Naive thymus-derived CD4-positive, alpha-beta T cell (primary cell): ENCODE data around the gene ABL2. TPM values are rescaled to one million over a fixed set of nuclear protein-coding genes. Genes with fewer than 3 reads are reported as not detected.

Experiments used
- ATAC-seq: fragments of 150-1000 bp; cut with Tn5 transposase; 2 replicates; pipeline ENCODE4 v1.10.0; 2021; ENCODE audit warnings: mild to moderate bottlenecking, moderate library complexity
- CTCF ChIA-PET: fragments of 350-600 bp; sonication (Branson Sonifier 250); formaldehyde crosslinking; loops from one replicate; lab custom pipeline; 2021; ENCODE audit warnings: antibody characterized with exemption; lab: Charles Lee
- POLR2A ChIA-PET: fragments of 350-600 bp; sonication (Branson Sonifier 250); formaldehyde crosslinking; loops from one replicate; lab custom pipeline; 2021; ENCODE audit warnings: antibody characterized with exemption, inconsistent platforms; lab: Charles Lee
- DNase-seq, 9 donors: peaks; one replicate each; pipeline versions ENCODE4 v3.0.0 to v3.0.0-alpha.2; 2020 to 2022; ENCODE audit warnings: mixed read lengths in 1 of 9
- H3K27ac ChIP-seq: one replicate; pipeline ENCODE4 v1.7.0; 2013; ENCODE audit warnings: mild to moderate bottlenecking, low read depth, low read length, moderate library complexity
- H3K27me3 ChIP-seq, 2 donors: one replicate each; pipeline ENCODE4 v1.7.0; 2013; ENCODE audit warnings: low read length in 2 of 2, mild to moderate bottlenecking in 2 of 2, moderate library complexity in 2 of 2; ENCODE audit not compliant: control insufficient read depth in 2 of 2, insufficient read depth in 2 of 2
- H3K36me3 ChIP-seq, 3 experiments: 1 replicate in 2 of 3; 2 replicates in 1 of 3; pipeline ENCODE4 v1.7.0; 2013; ENCODE audit warnings: low read length in 3 of 3, mild to moderate bottlenecking in 3 of 3, moderate library complexity in 1 of 3; ENCODE audit not compliant: insufficient read depth in 3 of 3, control insufficient read depth in 2 of 3
- H3K4me1 ChIP-seq, 2 donors: one replicate each; pipeline ENCODE4 v1.7.0; 2013; ENCODE audit warnings: low read length in 2 of 2, mild to moderate bottlenecking in 2 of 2, moderate library complexity in 1 of 2; ENCODE audit not compliant: control insufficient read depth in 2 of 2, insufficient read depth in 2 of 2
- H3K4me3 ChIP-seq: 2 replicates; pipeline ENCODE4 v1.7.0; 2013; ENCODE audit warnings: mild to moderate bottlenecking, low read length
- H3K9me3 ChIP-seq, 3 experiments: 1 replicate in 2 of 3; 2 replicates in 1 of 3; pipeline ENCODE4 v1.7.0; 2013; ENCODE audit warnings: low read length in 3 of 3; ENCODE audit not compliant: control insufficient read depth in 2 of 3
- H3K27ac Mint-ChIP-seq, 9 donors: one replicate each; pipeline ENCODE4 v1.8.0; 2020 to 2022; ENCODE audit warnings: mixed read lengths in 9 of 9, mild to moderate bottlenecking in 8 of 9, moderate library complexity in 5 of 9, inconsistent platforms in 2 of 9
- H3K27me3 Mint-ChIP-seq, 5 donors: one replicate each; pipeline ENCODE4 v1.8.0; 2021 to 2022; ENCODE audit warnings: mixed read lengths in 5 of 5, mild to moderate bottlenecking in 1 of 5
- H3K36me3 Mint-ChIP-seq, 5 donors: one replicate each; pipeline ENCODE4 v1.8.0; 2020 to 2022; ENCODE audit warnings: mixed read lengths in 5 of 5, mild to moderate bottlenecking in 3 of 5, inconsistent platforms in 1 of 5
- H3K4me1 Mint-ChIP-seq, 7 donors: one replicate each; pipeline ENCODE4 v1.8.0; 2020 to 2022; ENCODE audit warnings: mixed read lengths in 7 of 7, mild to moderate bottlenecking in 3 of 7, inconsistent platforms in 1 of 7
- H3K4me3 Mint-ChIP-seq, 10 donors: one replicate each; pipeline ENCODE4 v1.8.0; 2020 to 2022; ENCODE audit warnings: mild to moderate bottlenecking in 10 of 10, mixed read lengths in 10 of 10, moderate library complexity in 6 of 10, inconsistent platforms in 2 of 10
- H3K9me3 Mint-ChIP-seq, 11 donors: one replicate each; pipeline ENCODE4 v1.8.0; 2020 to 2022; ENCODE audit warnings: mixed read lengths in 11 of 11, mild to moderate bottlenecking in 4 of 11, inconsistent platforms in 1 of 11, moderate library complexity in 1 of 11
- intact Hi-C, 2 donors: fragments of 100-400 bp; cut with micrococcal nuclease; formaldehyde crosslinking; loops; one replicate each; pipeline ENCODE4 v1.15.1; 2023
- polyA plus RNA-seq, 2 donors: library from polyadenylated mRNA; unstranded; fragments of 300-500 nt; fragmentation: Illumina TruSeq; gene quantifications; one replicate each; pipeline ENCODE4 v1.2.3, GENCODE V29; 2021
- total RNA-seq, 6 experiments: library from RNA in 5 of 6; stranded (reverse) in 5 of 6; gene quantifications; 1 replicate in 5 of 6; 2 replicates in 1 of 6; pipeline ENCODE4 v1.2.3 and lab custom pipeline; 2021 to 2026

Gene ABL2
- total and polyA plus RNA-seq, 7 experiments from 2014 or later, result 1.9 to 20.1 (median 17.1) TPM

DNA sequence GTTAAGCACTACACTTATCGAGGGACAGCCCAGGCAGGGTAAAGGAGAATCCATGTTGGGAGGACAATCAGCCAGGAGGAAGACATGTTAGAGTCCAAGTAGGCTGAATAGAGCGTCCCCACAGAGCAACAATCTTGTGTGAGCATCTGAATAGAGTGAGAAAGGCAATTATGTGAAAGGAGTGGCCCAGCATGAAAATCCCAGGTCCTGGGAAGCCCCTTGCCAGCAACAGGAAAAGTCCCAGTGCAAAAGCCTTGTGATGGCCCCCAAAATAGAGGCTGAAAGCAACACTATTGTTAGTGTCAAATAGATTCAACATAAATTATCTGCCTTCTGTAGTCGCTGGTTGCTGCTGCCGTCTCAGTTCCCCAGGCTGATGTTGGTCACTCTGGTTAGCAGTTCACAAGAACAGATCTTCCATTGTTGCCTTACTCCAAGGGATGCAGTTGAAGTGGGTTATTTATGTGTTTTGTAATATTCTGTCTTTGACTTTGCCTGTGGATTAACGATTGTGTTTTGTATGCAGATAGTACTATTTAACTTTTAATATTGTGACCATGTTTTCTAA is 12.1 kb upstream of the ABL2 start:
- Mint-ChIP-seq H3K27me3 (peaks cover 0 to 5% (median 0%) of the 10 kb centered on the region in 5 donors), H3K4me3 (no peak overlapping the region), H3K4me1 (no peaks in the 10 kb centered on the region), H3K27ac (no peak overlapping the region), H3K36me3 (no peaks in the 10 kb centered on the region), H3K9me3 (no peaks in the 10 kb centered on the region)
- Histone ChIP-seq H3K36me3 (no peaks in the 10 kb centered on the region), H3K4me1 (no peaks in the 10 kb centered on the region), H3K9me3 (no peaks in the 10 kb centered on the region), H3K4me3 (no peak overlapping the region), H3K27ac (no peak overlapping the region), H3K27me3 (no peaks in the 10 kb centered on the region)
- DNase-seq (no peak), ATAC-seq (no peak)
- CTCF ChIA-PET, result no interaction called here
- POLR2A ChIA-PET, result no interaction called here
- intact Hi-C loops, result no loop called here

DNA sequence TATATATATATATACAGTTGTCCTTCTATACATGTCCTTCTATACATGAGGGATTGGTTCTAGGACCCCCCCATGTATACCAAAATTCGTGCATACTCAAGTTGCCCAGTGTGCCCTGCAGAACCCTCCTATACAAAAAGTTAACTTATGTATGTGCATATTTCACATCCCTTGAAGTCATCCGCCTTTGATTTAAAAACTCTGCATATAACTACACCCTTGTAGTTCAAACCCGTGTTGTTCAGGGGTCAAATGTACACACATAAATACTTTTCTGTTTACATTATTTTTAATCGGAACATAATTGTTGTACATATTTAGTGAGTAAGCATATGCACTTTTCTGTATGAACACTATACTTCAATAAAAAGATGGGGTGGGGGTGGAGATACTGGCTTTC is 7.7 kb upstream of the ABL2 start:
- Histone ChIP-seq H3K36me3 (no peaks in the 10 kb centered on the region), H3K4me3 (no peak overlapping the region), H3K27me3 (no peaks in the 10 kb centered on the region), H3K9me3 (no peaks in the 10 kb centered on the region), H3K27ac (no peak overlapping the region), H3K4me1 (no peaks in the 10 kb centered on the region)
- Mint-ChIP-seq H3K4me1 (no peaks in the 10 kb centered on the region), H3K27me3 (peaks cover 0 to 11% (median 0%) of the 10 kb centered on the region in 5 donors), H3K4me3 (no peak overlapping the region), H3K27ac (no peak overlapping the region), H3K36me3 (no peaks in the 10 kb centered on the region), H3K9me3 (no peaks in the 10 kb centered on the region)
- ChIA-PET CTCF (interaction anchor here (0.6 kb wide), 1 partner anchor 16 kb away, joined by 3 read pairs; no protein-coding TSS in a partner anchor), POLR2A (no interaction called here)
- no peak for ATAC-seq
- intact Hi-C loops, result no loop called here
- DNase-seq, result no peak

DNA sequence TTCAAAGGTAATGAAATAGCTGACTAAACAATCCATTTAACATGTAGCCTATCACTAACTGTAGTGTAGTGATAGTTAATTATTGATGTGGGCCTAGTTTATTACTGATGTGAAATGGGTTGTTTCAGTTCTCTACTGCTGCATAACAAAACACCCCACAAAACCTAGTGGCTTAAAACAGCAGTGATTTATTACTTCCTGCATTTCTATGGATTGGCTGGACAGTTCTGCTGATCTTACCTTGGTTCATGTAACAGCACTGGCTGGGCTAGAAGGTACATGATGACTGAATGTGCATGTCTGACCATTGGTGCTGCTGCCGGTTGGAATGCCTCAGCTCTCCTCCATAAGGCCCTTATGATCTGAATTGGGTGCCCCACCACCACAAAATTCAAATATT is 5.4 kb upstream of the ABL2 start:
- intact Hi-C loops, result loop anchor here in 1 of 2 donors (5.0 kb wide), 1 partner anchor 508 kb away; the partner anchor contains the start of gene RALGPS2
- ATAC-seq, result no peak
- no peak overlapping the region for H3K4me3 Mint-ChIP-seq

DNA sequence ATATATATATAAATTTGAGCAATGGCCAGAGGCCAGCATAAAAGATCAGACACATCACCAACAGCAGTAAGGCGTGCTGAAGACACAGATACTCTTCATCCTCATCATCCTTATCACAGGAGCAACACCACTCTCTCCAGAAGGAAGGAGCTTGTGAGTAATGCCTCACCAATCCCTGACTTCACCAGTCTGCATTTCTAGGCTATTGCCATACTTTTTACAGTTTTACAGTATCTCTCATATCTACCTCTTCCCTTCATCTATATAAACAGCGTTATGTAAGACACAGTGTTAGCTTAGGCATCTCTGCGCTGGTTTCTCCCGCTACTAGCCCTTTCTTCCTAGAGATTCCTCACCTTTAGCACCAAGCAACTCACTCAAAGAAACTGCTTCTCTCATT is 2.4 kb upstream of the ABL2 start:
- ATAC-seq, result no peak
- no peak overlapping the region for H3K4me3 ChIP-seq
- Mint-ChIP-seq H3K4me3 (peak overlapping the region in 2 of 10 donors; percentile 32 to 54), H3K27me3 (peaks cover 0 to 14% (median 0%) of the 10 kb centered on the region in 5 donors), H3K27ac (peak overlapping the region in 1 of 9 donors; percentile 0), H3K36me3 (peaks cover 0 to 4% (median 0%) of the 10 kb centered on the region in 5 donors), H3K9me3 (no peaks in the 10 kb centered on the region), H3K4me1 (peaks cover 14 to 28% (median 22%) of the 10 kb centered on the region in 7 donors)
- H3K27ac ChIP-seq, result no peak overlapping the region
- H3K27me3 ChIP-seq, result no peaks in the 10 kb centered on the region
- CTCF ChIA-PET, result interaction anchor here (1.0 kb wide), 1 partner anchor 20 kb away, joined by 3 read pairs; no protein-coding TSS in a partner anchor
- H3K4me1 ChIP-seq, result peaks cover 0 to 14% of the 10 kb centered on the region in 2 donors
- POLR2A ChIA-PET, result no interaction called here
- DNase-seq, result no peak
- no peaks in the 10 kb centered on the region for H3K9me3 ChIP-seq
- intact Hi-C loops, result loop anchor here (2.0 to 5.0 kb wide), 2 partner anchors 137 to 505 kb away; partner anchors contain the start of gene RALGPS2 (in 1 of the 2)
- H3K36me3 ChIP-seq, result peaks cover 0 to 4% (median 0%) of the 10 kb centered on the region in 3 experiments

More for the DNA sequence above, 5.4 kb upstream of the ABL2 start:
- Histone ChIP-seq H3K36me3 (no peaks in the 10 kb centered on the region), H3K27ac (no peak overlapping the region), H3K9me3 (no peaks in the 10 kb centered on the region), H3K4me3 (no peak overlapping the region), H3K27me3 (no peaks in the 10 kb centered on the region), H3K4me1 (no peaks in the 10 kb centered on the region)
- no peak for DNase-seq
- peaks cover 0 to 11% (median 7%) of the 10 kb centered on the region in 7 donors for H3K4me1 Mint-ChIP-seq
- peaks cover 0 to 14% (median 0%) of the 10 kb centered on the region in 5 donors for H3K27me3 Mint-ChIP-seq
- H3K9me3 Mint-ChIP-seq, result no peaks in the 10 kb centered on the region
- H3K27ac Mint-ChIP-seq, result no peak overlapping the region
- ChIA-PET CTCF (no interaction called here), POLR2A (no interaction called here)
- H3K36me3 Mint-ChIP-seq, result no peaks in the 10 kb centered on the region

DNA sequence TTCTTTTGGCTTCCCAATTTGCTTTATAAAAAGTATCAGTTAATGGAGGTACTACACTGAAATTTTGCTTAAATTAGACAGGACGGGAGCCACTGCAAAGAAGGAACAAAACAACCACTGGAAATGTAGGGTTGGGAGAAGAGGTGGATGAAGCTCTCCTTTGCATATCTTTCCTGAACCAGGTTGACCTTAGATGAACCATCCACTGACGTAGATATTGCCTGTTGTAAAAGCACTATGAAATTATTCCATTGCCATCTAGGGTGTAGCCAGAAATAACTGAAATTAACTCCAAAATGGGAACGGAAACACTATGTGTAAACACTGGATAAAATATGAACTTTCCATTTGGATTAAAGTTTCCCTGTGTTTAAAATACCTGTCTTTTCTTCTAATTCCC is 1.2 kb upstream of the ABL2 start:
- H3K4me1 ChIP-seq, result peaks cover 0 to 14% of the 10 kb centered on the region in 2 donors
- no peaks in the 10 kb centered on the region for H3K27me3 ChIP-seq
- H3K4me3 ChIP-seq, result no peak overlapping the region
- ATAC-seq (no peak), DNase-seq (no peak)
- H3K9me3 Mint-ChIP-seq, result no peaks in the 10 kb centered on the region
- intact Hi-C loops, result loop anchor here (1.0 to 5.0 kb wide), 6 partner anchors 63 to 503 kb away; partner anchors contain the start of genes AXDND1 (in 1 of the 2), RALGPS2 (in 1 of the 2) and SOAT1 (in 1 of the 2)
- H3K27me3 Mint-ChIP-seq, result peaks cover 0 to 6% (median 0%) of the 10 kb centered on the region in 5 donors
- no peaks in the 10 kb centered on the region for H3K9me3 ChIP-seq
- ChIA-PET CTCF (no interaction called here), POLR2A (interaction anchor here (0.7 kb wide), 1 partner anchor 97 kb away, joined by 3 read pairs; no protein-coding TSS in a partner anchor)
- H3K36me3 Mint-ChIP-seq, result peaks cover 0 to 4% (median 0%) of the 10 kb centered on the region in 5 donors
- H3K4me3 Mint-ChIP-seq, result peak overlapping the region in 9 of 10 donors; percentile 85 to 96 (median 92)
- H3K4me1 Mint-ChIP-seq, result peaks cover 20 to 39% (median 34%) of the 10 kb centered on the region in 7 donors
- H3K36me3 ChIP-seq, result peaks cover 0 to 4% (median 0%) of the 10 kb centered on the region in 3 experiments
- peak overlapping the region in 8 of 9 donors; percentile 0 to 95 (median 86) for H3K27ac Mint-ChIP-seq
- H3K27ac ChIP-seq, result no peak overlapping the region

DNA sequence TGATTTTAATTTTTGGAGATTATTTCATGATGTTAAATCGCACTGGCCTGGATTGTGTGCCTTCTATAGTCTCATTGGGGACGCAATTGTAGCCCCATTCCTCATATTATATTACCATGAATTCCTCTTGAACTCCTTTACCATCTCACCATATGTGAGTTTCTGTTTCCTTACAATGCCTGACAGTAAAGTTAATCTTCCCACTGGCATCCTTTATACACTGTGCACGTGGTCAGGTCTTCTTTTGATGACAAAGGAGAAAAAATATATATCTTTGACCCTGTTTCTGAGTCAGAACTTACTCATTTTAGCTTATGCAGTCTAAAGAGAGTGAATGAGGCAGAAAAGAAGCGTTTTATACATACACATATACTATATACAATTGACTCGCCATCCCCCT is 774 bp upstream of the ABL2 start:
- Mint-ChIP-seq H3K27me3 (peaks cover 0 to 5% (median 0%) of the 10 kb centered on the region in 5 donors), H3K4me1 (peaks cover 20 to 41% (median 37%) of the 10 kb centered on the region in 7 donors), H3K27ac (peak overlapping the region; percentile 68 to 95 (median 88)), H3K4me3 (peak overlapping the region; percentile 85 to 97 (median 92)), H3K36me3 (peaks cover 0 to 7% (median 0%) of the 10 kb centered on the region in 5 donors), H3K9me3 (no peaks in the 10 kb centered on the region)
- ChIA-PET POLR2A (interaction anchor here (0.6 kb wide), 1 partner anchor 101 kb away, joined by 3 read pairs; no protein-coding TSS in a partner anchor), CTCF (no interaction called here)
- ATAC-seq (no peak), DNase-seq (peak in 1 of 9 donors; percentile 7)
- peaks cover 0 to 14% of the 10 kb centered on the region in 2 donors for H3K4me1 ChIP-seq
- H3K9me3 ChIP-seq, result no peaks in the 10 kb centered on the region
- no peaks in the 10 kb centered on the region for H3K27me3 ChIP-seq
- no peak overlapping the region for H3K4me3 ChIP-seq
- intact Hi-C loops, result loop anchor here (1.0 to 5.0 kb wide), 6 partner anchors 63 to 503 kb away; partner anchors contain the start of genes AXDND1 (in 1 of the 2), RALGPS2 (in 1 of the 2) and SOAT1 (in 1 of the 2)
- peaks cover 0 to 4% (median 0%) of the 10 kb centered on the region in 3 experiments for H3K36me3 ChIP-seq
- peak overlapping the region; percentile 81 for H3K27ac ChIP-seq
